ENCODE data around the gene RPE. TPM values are rescaled to one million over a fixed set of nuclear protein-coding genes. Genes with fewer than 3 reads are reported as not detected.

Gene RPE
- total RNA-seq, 2 donors from 2014 or later: 58.4 TPM

DNA sequence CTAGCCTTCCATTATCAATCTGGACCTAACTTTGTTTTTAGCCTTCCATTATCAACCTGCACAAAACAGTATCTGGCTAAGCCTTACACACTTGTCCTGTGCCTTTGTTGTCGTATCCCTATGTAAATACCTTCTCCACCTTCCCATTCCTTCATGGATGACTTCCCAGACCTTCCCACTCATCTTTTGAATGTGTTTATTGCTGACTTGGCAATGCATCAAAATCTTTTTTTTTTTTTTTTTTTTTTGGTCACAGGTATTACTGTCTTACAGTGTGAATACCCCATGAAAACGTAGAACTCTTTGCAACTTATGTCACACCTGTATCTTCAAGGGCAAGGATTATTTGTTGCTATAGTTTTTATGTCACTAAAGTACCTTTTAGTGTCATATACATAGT lies 25.7 kb downstream of the RPE start:
- no peaks in the 10 kb centered on the region for H3K27me3 Mint-ChIP-seq (ENCODE audit: insufficient read depth)
- H3K9me3 Mint-ChIP-seq: peaks cover 1% of the 10 kb centered on the region
- no peak for DNase-seq
- H3K4me3 Mint-ChIP-seq: no peak overlapping the region
- 80 to 86% methylated on average over 1 to 2 of the region's 2 CpGs for WGBS, 2 experiments (ENCODE audit: insufficient coverage in 1 of 2, insufficient read length in 1 of 2)
- Histone ChIP-seq H3K27ac (ENCODE audit: low read depth, low read length) (no peak overlapping the region), H3K4me3 (ENCODE audit: low read length) (no peak overlapping the region), H3K36me3 (ENCODE audit: control insufficient read depth, insufficient read depth, low read length) (peaks cover 50% of the 10 kb centered on the region), H3K27me3 (ENCODE audit: control insufficient read depth, insufficient read depth, low read length, poor library complexity, severe bottlenecking) (no peaks in the 10 kb centered on the region), H3K4me1 (ENCODE audit: control insufficient read depth, insufficient read depth, low read length) (no peaks in the 10 kb centered on the region), H3K9ac (ENCODE audit: extremely low read depth, low read length, poor library complexity, severe bottlenecking) (no peak overlapping the region), H3K9me3 (ENCODE audit: control insufficient read depth, low read length) (peaks cover 9% of the 10 kb centered on the region)
- no peak overlapping the region for H3K27ac Mint-ChIP-seq
- H3K4me1 Mint-ChIP-seq: no peaks in the 10 kb centered on the region
- peaks cover 43% of the 10 kb centered on the region for H3K36me3 Mint-ChIP-seq (ENCODE audit: low read depth)
- no peak for TF ChIP-seq CTCF (conservative IDR thresholded peaks at IDR 0.05)

DNA sequence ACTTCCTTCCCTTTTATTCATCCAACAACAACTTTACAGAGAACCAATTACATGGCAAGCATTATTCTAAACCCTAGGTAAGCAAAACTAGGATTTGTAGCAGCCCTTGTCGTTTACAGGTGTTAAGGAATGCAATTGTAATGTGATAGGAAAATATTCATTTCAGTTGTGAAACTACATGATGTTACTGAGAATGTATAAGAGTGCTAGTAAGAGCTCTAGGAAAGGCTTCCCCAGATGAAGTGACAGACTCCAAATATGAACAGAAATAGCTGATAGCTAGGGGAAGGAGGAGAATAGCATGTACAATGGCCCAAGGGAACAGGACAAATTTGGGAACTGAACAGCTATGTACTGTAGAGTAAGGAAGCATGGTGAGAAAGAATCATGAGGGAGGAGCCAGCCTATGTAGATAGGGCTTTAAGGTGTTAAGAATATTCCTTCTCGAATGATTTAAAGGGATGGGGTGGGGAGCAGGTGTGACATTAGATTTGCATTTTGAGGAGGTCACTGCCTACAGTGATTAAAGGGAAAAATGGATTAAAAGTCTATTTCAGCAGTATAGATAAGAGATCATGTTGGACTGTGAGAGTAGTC lies 31.7 kb downstream of the RPE start:
- H3K9me3 ChIP-seq (ENCODE audit: control insufficient read depth, low read length): no peaks in the 10 kb centered on the region
- no peak overlapping the region for H3K4me3 Mint-ChIP-seq
- no peak for TF ChIP-seq CTCF (conservative IDR thresholded peaks at IDR 0.05)

GRCh38 chr2:210035679-210036078 lies 33.2 kb downstream of the RPE start:
- Histone ChIP-seq H3K27me3 (ENCODE audit: control insufficient read depth, insufficient read depth, low read length, poor library complexity, severe bottlenecking) (no peaks in the 10 kb centered on the region), H3K27ac (ENCODE audit: low read depth, low read length) (no peak overlapping the region), H3K4me1 (ENCODE audit: control insufficient read depth, insufficient read depth, low read length) (no peaks in the 10 kb centered on the region), H3K36me3 (ENCODE audit: control insufficient read depth, insufficient read depth, low read length) (no peaks in the 10 kb centered on the region), H3K4me3 (ENCODE audit: low read length) (no peak overlapping the region), H3K9me3 (ENCODE audit: control insufficient read depth, low read length) (no peaks in the 10 kb centered on the region), H3K9ac (ENCODE audit: extremely low read depth, low read length, poor library complexity, severe bottlenecking) (no peak overlapping the region)
- H3K4me1 Mint-ChIP-seq: no peaks in the 10 kb centered on the region
- 91 to 95% methylated on average over 3 to 4 of the region's 4 CpGs for WGBS, 2 experiments (ENCODE audit: insufficient coverage in 1 of 2, insufficient read length in 1 of 2)
- H3K27me3 Mint-ChIP-seq (ENCODE audit: insufficient read depth): no peaks in the 10 kb centered on the region
- no peak for DNase-seq
- no peak overlapping the region for H3K27ac Mint-ChIP-seq
- no peak for TF ChIP-seq CTCF (conservative IDR thresholded peaks at IDR 0.05)
- H3K4me3 Mint-ChIP-seq: no peak overlapping the region
- peaks cover 21% of the 10 kb centered on the region for H3K36me3 Mint-ChIP-seq (ENCODE audit: low read depth)
- peaks cover 4% of the 10 kb centered on the region for H3K9me3 Mint-ChIP-seq

More for the DNA sequence above, 31.7 kb downstream of the RPE start:
- H3K4me3 ChIP-seq (ENCODE audit: low read length): no peak overlapping the region
- Mint-ChIP-seq H3K27me3 (ENCODE audit: insufficient read depth) (no peaks in the 10 kb centered on the region), H3K36me3 (ENCODE audit: low read depth) (peaks cover 21% of the 10 kb centered on the region), H3K9me3 (peaks cover 4% of the 10 kb centered on the region), H3K4me1 (no peaks in the 10 kb centered on the region), H3K27ac (no peak overlapping the region)
- H3K27me3 ChIP-seq (ENCODE audit: control insufficient read depth, insufficient read depth, low read length, poor library complexity, severe bottlenecking): no peaks in the 10 kb centered on the region
- no peak overlapping the region for H3K9ac ChIP-seq (ENCODE audit: extremely low read depth, low read length, poor library complexity, severe bottlenecking)
- WGBS, 2 experiments (ENCODE audit: insufficient coverage in 1 of 2, insufficient read length in 1 of 2): 75 to 76% methylated on average over 1 to 2 of the region's 2 CpGs
- no peak overlapping the region for H3K27ac ChIP-seq (ENCODE audit: low read depth, low read length)
- H3K4me1 ChIP-seq (ENCODE audit: control insufficient read depth, insufficient read depth, low read length): no peaks in the 10 kb centered on the region
- H3K36me3 ChIP-seq (ENCODE audit: control insufficient read depth, insufficient read depth, low read length): no peaks in the 10 kb centered on the region
- DNase-seq: no peak
